ENCODE results near the gene CAPN9. TPM values are rescaled to one million over a fixed set of nuclear protein-coding genes. Genes with fewer than 3 reads are reported as not detected.

Gene CAPN9
- total RNA-seq, 6 experiments from 2014 or later: not detected

GRCh38 chr1:230710543-230710904 is 36.7 kb upstream of the CAPN9 start:
- intact Hi-C loops (cut with DNase I): loop anchor here in 1 of 2 donors (10.0 kb wide), 1 partner anchor 64 kb away; no protein-coding TSS in a partner anchor
- ATAC-seq (no peak), DNase-seq (peak in 2 of 3 donors; percentile 57 to 77)
- 0% methylated on average over 1 of the region's 8 CpGs for WGBS (ENCODE audit: insufficient coverage, low coverage, low lambda C conversion rate, missing lambda C conversion rate)
- no peak for TF ChIP-seq CTCF (IDR thresholded peaks at IDR 0.05)
- no peak for TF ChIP-seq POLR2A (IDR thresholded peaks at IDR 0.05)
- H3K4me1 ChIP-seq: peaks cover 0 to 29% (median 9%) of the 10 kb centered on the region in 4 donors
- H3K36me3 ChIP-seq: peaks cover 0 to 64% (median 29%) of the 10 kb centered on the region in 4 donors
- peak overlapping the region in 1 of 3 donors; percentile 97 for H3K27ac ChIP-seq
- H3K27me3 ChIP-seq: no peaks in the 10 kb centered on the region
- no peaks in the 10 kb centered on the region for H3K9me3 ChIP-seq
- peak overlapping the region in 2 of 3 donors; percentile 81 to 82 for H3K4me3 ChIP-seq

- H3K9me3 ChIP-seq: no peaks in the 10 kb centered on the region
- H3K36me3 ChIP-seq: peaks cover 0 to 57% (median 25%) of the 10 kb centered on the region in 4 donors
- H3K4me3 ChIP-seq: peak overlapping the region; percentile 63 to 82 (median 81)
- peaks cover 0 to 37% (median 9%) of the 10 kb centered on the region in 4 donors for H3K4me1 ChIP-seq
- ATAC-seq (no peak), DNase-seq (no peak)
- H3K27ac ChIP-seq: peak overlapping the region in 2 of 3 donors; percentile 83 to 97
- WGBS (ENCODE audit: insufficient coverage, low coverage, low lambda C conversion rate, missing lambda C conversion rate): 14% methylated on average over 1 of the region's 3 CpGs
- intact Hi-C loops (cut with DNase I): loop anchor here in 1 of 2 donors (10.0 kb wide), 1 partner anchor 64 kb away; no protein-coding TSS in a partner anchor
- TF ChIP-seq POLR2A (IDR thresholded peaks at IDR 0.05) (no peak), CTCF (IDR thresholded peaks at IDR 0.05) (no peak)
- no peaks in the 10 kb centered on the region for H3K27me3 ChIP-seq
These were observed 35.9 kb upstream of the CAPN9 start for GRCh38 chr1:230711245-230711644.

GRCh38 chr1:230712470-230712942 is 34.7 kb upstream of the CAPN9 start:
- Histone ChIP-seq H3K9me3 (no peaks in the 10 kb centered on the region), H3K4me3 (peak overlapping the region; percentile 63 to 82 (median 81)), H3K27me3 (no peaks in the 10 kb centered on the region), H3K36me3 (peaks cover 0 to 44% (median 17%) of the 10 kb centered on the region in 4 donors), H3K27ac (peak overlapping the region; percentile 16 to 97 (median 83)), H3K4me1 (peaks cover 0 to 42% (median 7%) of the 10 kb centered on the region in 4 donors)
- TF ChIP-seq POLR2A (IDR thresholded peaks at IDR 0.05) (peak; percentile 18), CTCF (IDR thresholded peaks at IDR 0.05) (no peak)
- ATAC-seq (no peak), DNase-seq (no peak)
- intact Hi-C loops (cut with DNase I): loop anchor here in 1 of 2 donors (10.0 kb wide), 1 partner anchor 62 kb away; no protein-coding TSS in a partner anchor
- WGBS (ENCODE audit: insufficient coverage, low coverage, low lambda C conversion rate, missing lambda C conversion rate): 46% methylated on average over 8 of the region's 17 CpGs

- H3K9me3 ChIP-seq: no peaks in the 10 kb centered on the region
- TF ChIP-seq POLR2A (IDR thresholded peaks at IDR 0.05): no peak
- 52% methylated on average over 6 of the region's 7 CpGs for WGBS (ENCODE audit: insufficient coverage, low coverage, low lambda C conversion rate, missing lambda C conversion rate)
- H3K4me1 ChIP-seq: peaks cover 0 to 42% (median 6%) of the 10 kb centered on the region in 4 donors
- peaks cover 0 to 38% (median 14%) of the 10 kb centered on the region in 4 donors for H3K36me3 ChIP-seq
- ATAC-seq: no peak
- H3K27me3 ChIP-seq: no peaks in the 10 kb centered on the region
- intact Hi-C loops (cut with DNase I): loop anchor here in 1 of 2 donors (10.0 kb wide), 1 partner anchor 62 kb away; no protein-coding TSS in a partner anchor
- H3K4me3 ChIP-seq: peak overlapping the region; percentile 63 to 82 (median 81)
- DNase-seq: no peak
- H3K27ac ChIP-seq: peak overlapping the region; percentile 75 to 97 (median 83)
These were observed 34.0 kb upstream of the CAPN9 start for GRCh38 chr1:230713138-230713537.

GRCh38 chr1:230713547-230713914 is 33.7 kb upstream of the CAPN9 start:
- Histone ChIP-seq H3K27me3 (no peaks in the 10 kb centered on the region), H3K27ac (peak overlapping the region; percentile 75 to 97 (median 83)), H3K9me3 (no peaks in the 10 kb centered on the region), H3K36me3 (peaks cover 0 to 34% (median 13%) of the 10 kb centered on the region in 4 donors), H3K4me3 (peak overlapping the region; percentile 63 to 82 (median 81)), H3K4me1 (peaks cover 0 to 42% (median 6%) of the 10 kb centered on the region in 4 donors)
- intact Hi-C loops (cut with DNase I): loop anchor here in 1 of 2 donors (10.0 kb wide), 1 partner anchor 61 kb away; no protein-coding TSS in a partner anchor
- TF ChIP-seq POLR2A (IDR thresholded peaks at IDR 0.05) (no peak), CTCF (IDR thresholded peaks at IDR 0.05) (no peak)
- DNase-seq (no peak), ATAC-seq (peak in 1 of 4 donors; percentile 2)
- WGBS (ENCODE audit: insufficient coverage, low coverage, low lambda C conversion rate, missing lambda C conversion rate): 30% methylated on average over 3 of the region's 8 CpGs
